Neural cell (in vitro differentiated cells): ENCODE measurements around the gene MRPS12. TPM values are rescaled to one million over a fixed set of nuclear protein-coding genes. Genes with fewer than 3 reads are reported as not detected.

Experiments used
- H2AFZ ChIP-seq: fragments of 200-600, 300-800 bp; sonication (generic), shearing (Covaris generic); 2 replicates; pipeline ENCODE4 v1.6.0; 2014; ENCODE audit warnings: low read depth, mild to moderate bottlenecking, antibody characterized with exemption, low read length, moderate library complexity
- H3F3A ChIP-seq: fragments of 200-600 bp; shearing (Covaris generic); 2 replicates; pipeline ENCODE4 v1.6.1; 2016; ENCODE audit warnings: mild to moderate bottlenecking, moderate library complexity, mixed read lengths, antibody characterized with exemption, low read length; ENCODE audit not compliant: insufficient read depth, poor library complexity, severe bottlenecking
- H3K27ac ChIP-seq: fragments of 200-600, 300-800 bp; sonication (generic), shearing (Covaris generic); 2 replicates; pipeline ENCODE4 v1.5.1; 2014; ENCODE audit warnings: mild to moderate bottlenecking, low read length, moderate library complexity
- H3K27me3 ChIP-seq: fragments of 300-800, 200-600 bp; sonication (generic), shearing (Covaris generic); 2 replicates; pipeline ENCODE4 v1.6.0; 2014; ENCODE audit warnings: mild to moderate bottlenecking, low read depth, low read length, moderate library complexity; ENCODE audit not compliant: insufficient read depth
- H3K36me3 ChIP-seq: fragments of 300-800, 200-600 bp; sonication (generic), shearing (Covaris generic); 2 replicates; pipeline ENCODE4 v1.5.1; 2014; ENCODE audit warnings: mild to moderate bottlenecking, antibody characterized with exemption, low read length, moderate library complexity; ENCODE audit not compliant: insufficient read depth
- H3K4me2 ChIP-seq: fragments of 300-800, 200-600 bp; sonication (generic), shearing (Covaris generic); 2 replicates; pipeline ENCODE4 v1.6.0; 2014; ENCODE audit warnings: mild to moderate bottlenecking, low read length
- H3K4me3 ChIP-seq: fragments of 300-800, 200-600 bp; sonication (generic), shearing (Covaris generic); 2 replicates; pipeline ENCODE4 v1.5.1; 2014; ENCODE audit warnings: mild to moderate bottlenecking, low read length, moderate library complexity
- H3K79me2 ChIP-seq: fragments of 200-600 bp; shearing (Covaris generic); replicated peaks from 2 replicates; pipeline ENCODE4 v1.6.0; 2014; ENCODE audit warnings: mild to moderate bottlenecking, low read length, moderate library complexity; ENCODE audit not compliant: insufficient read depth
- H3K9ac ChIP-seq: fragments of 300-800, 200-600 bp; sonication (generic), shearing (Covaris generic); 2 replicates; pipeline ENCODE4 v1.6.1; 2016; ENCODE audit warnings: mild to moderate bottlenecking, low read length, mixed read lengths
- H3K9me2 ChIP-seq: fragments of 200-600 bp; shearing (Covaris generic); 2 replicates; pipeline ENCODE4 v1.6.1; 2016; ENCODE audit warnings: mild to moderate bottlenecking, low read length, mixed read lengths; ENCODE audit not compliant: insufficient read depth
- H3K9me3 ChIP-seq: fragments of 200-600, 300-800 bp; sonication (generic), shearing (Covaris generic); 2 replicates; pipeline ENCODE4 v1.6.1; 2016; ENCODE audit warnings: mild to moderate bottlenecking, mixed run types, low read length, moderate library complexity, mixed read lengths
- H4K20me1 ChIP-seq: fragments of 200-600 bp; shearing (Covaris generic); 2 replicates; pipeline ENCODE4 v1.6.1; 2016; ENCODE audit warnings: mild to moderate bottlenecking, mixed run types; ENCODE audit not compliant: insufficient read depth
- CTCF ChIP-seq: fragments of 450-650 bp; IDR thresholded peaks from 2 replicates; pipeline ENCODE4 v1.5.1; 2014; ENCODE audit warnings: antibody characterized with exemption, mild to moderate bottlenecking, moderate library complexity; ENCODE audit not compliant: poor library complexity, severe bottlenecking
- EP300 ChIP-seq: fragments of 450-650 bp; conservative IDR thresholded peaks from 2 replicates; pipeline ENCODE4 v1.6.1; 2014; ENCODE audit warnings: antibody characterized with exemption, mild to moderate bottlenecking, moderate library complexity; ENCODE audit not compliant: poor library complexity, severe bottlenecking
- EZH2 ChIP-seq: fragments of 200-600, 300-800 bp; shearing (Covaris generic), sonication (generic); IDR thresholded peaks from 2 replicates; pipeline ENCODE4 v1.6.1; 2014; ENCODE audit warnings: antibody characterized with exemption, low read length, borderline replicate concordance, mild to moderate bottlenecking; ENCODE audit not compliant: insufficient read depth, poor library complexity, severe bottlenecking
- MXI1 ChIP-seq: fragments of 450-650 bp; conservative IDR thresholded peaks from 2 replicates; pipeline ENCODE4 v1.6.1; 2014; ENCODE audit warnings: antibody characterized with exemption, mild to moderate bottlenecking; ENCODE audit not compliant: poor library complexity, severe bottlenecking
- POLR2AphosphoS5 ChIP-seq: IDR thresholded peaks from 2 replicates; pipeline ENCODE4 v1.6.1; 2012
- RAD21 ChIP-seq: fragments of 450-650 bp; conservative IDR thresholded peaks from 2 replicates; pipeline ENCODE4 v1.6.1; 2014; ENCODE audit warnings: antibody characterized with exemption, mild to moderate bottlenecking, moderate library complexity
- SMC3 ChIP-seq: fragments of 450-650 bp; conservative IDR thresholded peaks from 2 replicates; pipeline ENCODE4 v1.6.1; 2014; ENCODE audit warnings: antibody characterized with exemption, mild to moderate bottlenecking, moderate library complexity; ENCODE audit not compliant: poor library complexity
- TAF1 ChIP-seq: IDR thresholded peaks from 2 replicates; pipeline ENCODE4 v1.6.1; 2012; ENCODE audit warnings: low read depth
- polyA plus RNA-seq: library from polyadenylated mRNA; depleted of rRNA; stranded (reverse); fragments of >200 nt; gene quantifications from 2 replicates; pipeline ENCODE4 v1.2.3, GENCODE V29; 2014
- TF ChIP-seq, protein P1 (sequence below): IDR thresholded peaks from 2 replicates; pipeline ENCODE4 v1.6.1; 2012; ENCODE audit warnings: borderline replicate concordance

MRPS12 gene
- polyA plus RNA-seq, 1 donor from 2014 or later: 30.0 TPM

- H2AFZ ChIP-seq: no peak overlapping the region
- H3K9ac ChIP-seq: no peak overlapping the region
- no peaks in the 10 kb centered on the region for H3F3A ChIP-seq
- H3K27ac ChIP-seq: no peak overlapping the region
- H4K20me1 ChIP-seq: no peaks in the 10 kb centered on the region
- TF ChIP-seq CTCF (no peak), EP300 (no peak), EZH2 (no peak), SMC3 (no peak), POLR2AphosphoS5 (no peak)
- TF ChIP-seq, protein P1, sequence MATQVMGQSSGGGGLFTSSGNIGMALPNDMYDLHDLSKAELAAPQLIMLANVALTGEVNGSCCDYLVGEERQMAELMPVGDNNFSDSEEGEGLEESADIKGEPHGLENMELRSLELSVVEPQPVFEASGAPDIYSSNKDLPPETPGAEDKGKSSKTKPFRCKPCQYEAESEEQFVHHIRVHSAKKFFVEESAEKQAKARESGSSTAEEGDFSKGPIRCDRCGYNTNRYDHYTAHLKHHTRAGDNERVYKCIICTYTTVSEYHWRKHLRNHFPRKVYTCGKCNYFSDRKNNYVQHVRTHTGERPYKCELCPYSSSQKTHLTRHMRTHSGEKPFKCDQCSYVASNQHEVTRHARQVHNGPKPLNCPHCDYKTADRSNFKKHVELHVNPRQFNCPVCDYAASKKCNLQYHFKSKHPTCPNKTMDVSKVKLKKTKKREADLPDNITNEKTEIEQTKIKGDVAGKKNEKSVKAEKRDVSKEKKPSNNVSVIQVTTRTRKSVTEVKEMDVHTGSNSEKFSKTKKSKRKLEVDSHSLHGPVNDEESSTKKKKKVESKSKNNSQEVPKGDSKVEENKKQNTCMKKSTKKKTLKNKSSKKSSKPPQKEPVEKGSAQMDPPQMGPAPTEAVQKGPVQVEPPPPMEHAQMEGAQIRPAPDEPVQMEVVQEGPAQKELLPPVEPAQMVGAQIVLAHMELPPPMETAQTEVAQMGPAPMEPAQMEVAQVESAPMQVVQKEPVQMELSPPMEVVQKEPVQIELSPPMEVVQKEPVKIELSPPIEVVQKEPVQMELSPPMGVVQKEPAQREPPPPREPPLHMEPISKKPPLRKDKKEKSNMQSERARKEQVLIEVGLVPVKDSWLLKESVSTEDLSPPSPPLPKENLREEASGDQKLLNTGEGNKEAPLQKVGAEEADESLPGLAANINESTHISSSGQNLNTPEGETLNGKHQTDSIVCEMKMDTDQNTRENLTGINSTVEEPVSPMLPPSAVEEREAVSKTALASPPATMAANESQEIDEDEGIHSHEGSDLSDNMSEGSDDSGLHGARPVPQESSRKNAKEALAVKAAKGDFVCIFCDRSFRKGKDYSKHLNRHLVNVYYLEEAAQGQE: no peak
- no peaks in the 10 kb centered on the region for H3K27me3 ChIP-seq
- H3K4me3 ChIP-seq: no peak overlapping the region
- H3K4me2 ChIP-seq: no peak overlapping the region
- no peaks in the 10 kb centered on the region for H3K36me3 ChIP-seq
- H3K79me2 ChIP-seq: no peaks in the 10 kb centered on the region
- no peaks in the 10 kb centered on the region for H3K9me2 ChIP-seq
- no peaks in the 10 kb centered on the region for H3K9me3 ChIP-seq
These were observed 12.2 kb upstream of the MRPS12 start for GRCh38 chr19:38918526-38918925.

- H3K9ac ChIP-seq: no peak overlapping the region
- no peak overlapping the region for H3K27ac ChIP-seq
- H3K4me3 ChIP-seq: no peak overlapping the region
- H3K27me3 ChIP-seq: no peaks in the 10 kb centered on the region
- no peaks in the 10 kb centered on the region for H3K9me3 ChIP-seq
- no peaks in the 10 kb centered on the region for H3K36me3 ChIP-seq
- H3F3A ChIP-seq: no peaks in the 10 kb centered on the region
- H3K4me2 ChIP-seq: no peak overlapping the region
- H2AFZ ChIP-seq: no peak overlapping the region
- no peak for TF ChIP-seq EP300
- no peak for TF ChIP-seq CTCF
- no peak for TF ChIP-seq SMC3
- TF ChIP-seq POLR2AphosphoS5: no peak
- TF ChIP-seq TAF1: no peak
- no peak for TF ChIP-seq EZH2
- TF ChIP-seq, protein P1: no peak
- no peak for TF ChIP-seq MXI1
- no peak for TF ChIP-seq RAD21
- no peaks in the 10 kb centered on the region for H3K9me2 ChIP-seq
- H3K79me2 ChIP-seq: no peaks in the 10 kb centered on the region
- no peaks in the 10 kb centered on the region for H4K20me1 ChIP-seq
These were observed 10.7 kb upstream of the MRPS12 start for GRCh38 chr19:38919837-38920601.
